A549 (cell line): Measurements from ENCODE around the gene SMG6.

Source experiments
- KDM5A ChIP-seq: fragments of 200-600 bp; sonication (generic); IDR thresholded peaks from 2 replicates; pipeline ENCODE4 v1.6.1; 2016; ENCODE audit warnings: antibody characterized with exemption, mild to moderate bottlenecking
- RCOR1 ChIP-seq: fragments of 150-350 bp; IDR thresholded peaks from 2 replicates; pipeline ENCODE4 v1.6.1; 2014; ENCODE audit warnings: antibody characterized with exemption, low read length, low read depth
- RFX5 ChIP-seq: fragments of 450-650 bp; IDR thresholded peaks from 2 replicates; pipeline ENCODE4 v1.7.1; 2014; ENCODE audit warnings: antibody characterized with exemption, mild to moderate bottlenecking, moderate library complexity
- TF ChIP-seq, protein P1 (sequence below): fragments of 200-600 bp; sonication (generic); IDR thresholded peaks from 2 replicates; pipeline ENCODE4 v1.6.1; 2016; ENCODE audit warnings: antibody characterized with exemption, mild to moderate bottlenecking, moderate library complexity
- TF ChIP-seq, protein P2 (sequence below): fragments of >200 bp; sonication (Bioruptor Twin); formaldehyde crosslinking; IDR thresholded peaks from 3 replicates; pipeline ENCODE4 v1.5.1; 2016

DNA sequence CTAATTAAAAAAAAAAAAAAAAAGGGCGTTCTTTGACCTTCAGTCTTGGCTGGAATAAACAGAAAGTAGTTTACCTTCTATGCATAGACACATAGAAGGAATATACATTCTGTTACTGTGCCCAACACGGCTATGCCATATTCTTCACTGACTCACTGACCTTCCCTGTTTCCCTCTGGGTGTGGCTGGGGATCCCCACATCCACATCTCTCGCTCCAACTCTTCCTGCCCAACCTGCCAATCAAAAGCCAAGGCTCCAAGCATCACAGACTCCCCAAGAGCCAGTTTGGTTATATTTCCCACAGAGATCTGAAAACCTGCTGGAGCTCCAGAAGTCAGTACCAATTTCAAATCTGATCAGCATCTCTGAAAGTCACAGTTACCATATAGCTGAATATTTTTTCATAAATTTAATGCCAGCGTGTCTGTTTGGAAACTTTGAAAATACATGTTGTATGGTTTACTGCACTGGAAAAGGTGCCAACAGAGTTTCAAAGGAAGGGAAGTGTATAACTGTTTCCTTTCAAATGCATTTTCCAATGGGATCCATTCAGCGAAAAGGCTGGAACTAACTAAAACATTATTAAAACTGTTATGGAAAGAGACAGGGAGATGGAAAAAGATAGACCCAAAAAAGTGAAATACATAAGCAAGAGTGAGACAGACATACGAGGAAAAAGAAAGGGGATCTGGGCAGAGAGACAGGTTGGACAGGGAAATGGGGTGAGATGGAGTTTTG is 91.8 kb downstream of the SMG6 start:
- TF ChIP-seq, protein P1, sequence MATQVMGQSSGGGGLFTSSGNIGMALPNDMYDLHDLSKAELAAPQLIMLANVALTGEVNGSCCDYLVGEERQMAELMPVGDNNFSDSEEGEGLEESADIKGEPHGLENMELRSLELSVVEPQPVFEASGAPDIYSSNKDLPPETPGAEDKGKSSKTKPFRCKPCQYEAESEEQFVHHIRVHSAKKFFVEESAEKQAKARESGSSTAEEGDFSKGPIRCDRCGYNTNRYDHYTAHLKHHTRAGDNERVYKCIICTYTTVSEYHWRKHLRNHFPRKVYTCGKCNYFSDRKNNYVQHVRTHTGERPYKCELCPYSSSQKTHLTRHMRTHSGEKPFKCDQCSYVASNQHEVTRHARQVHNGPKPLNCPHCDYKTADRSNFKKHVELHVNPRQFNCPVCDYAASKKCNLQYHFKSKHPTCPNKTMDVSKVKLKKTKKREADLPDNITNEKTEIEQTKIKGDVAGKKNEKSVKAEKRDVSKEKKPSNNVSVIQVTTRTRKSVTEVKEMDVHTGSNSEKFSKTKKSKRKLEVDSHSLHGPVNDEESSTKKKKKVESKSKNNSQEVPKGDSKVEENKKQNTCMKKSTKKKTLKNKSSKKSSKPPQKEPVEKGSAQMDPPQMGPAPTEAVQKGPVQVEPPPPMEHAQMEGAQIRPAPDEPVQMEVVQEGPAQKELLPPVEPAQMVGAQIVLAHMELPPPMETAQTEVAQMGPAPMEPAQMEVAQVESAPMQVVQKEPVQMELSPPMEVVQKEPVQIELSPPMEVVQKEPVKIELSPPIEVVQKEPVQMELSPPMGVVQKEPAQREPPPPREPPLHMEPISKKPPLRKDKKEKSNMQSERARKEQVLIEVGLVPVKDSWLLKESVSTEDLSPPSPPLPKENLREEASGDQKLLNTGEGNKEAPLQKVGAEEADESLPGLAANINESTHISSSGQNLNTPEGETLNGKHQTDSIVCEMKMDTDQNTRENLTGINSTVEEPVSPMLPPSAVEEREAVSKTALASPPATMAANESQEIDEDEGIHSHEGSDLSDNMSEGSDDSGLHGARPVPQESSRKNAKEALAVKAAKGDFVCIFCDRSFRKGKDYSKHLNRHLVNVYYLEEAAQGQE: no peak
- TF ChIP-seq KDM5A (no peak), RFX5 (no peak), RCOR1 (no peak)
- TF ChIP-seq, protein P2, sequence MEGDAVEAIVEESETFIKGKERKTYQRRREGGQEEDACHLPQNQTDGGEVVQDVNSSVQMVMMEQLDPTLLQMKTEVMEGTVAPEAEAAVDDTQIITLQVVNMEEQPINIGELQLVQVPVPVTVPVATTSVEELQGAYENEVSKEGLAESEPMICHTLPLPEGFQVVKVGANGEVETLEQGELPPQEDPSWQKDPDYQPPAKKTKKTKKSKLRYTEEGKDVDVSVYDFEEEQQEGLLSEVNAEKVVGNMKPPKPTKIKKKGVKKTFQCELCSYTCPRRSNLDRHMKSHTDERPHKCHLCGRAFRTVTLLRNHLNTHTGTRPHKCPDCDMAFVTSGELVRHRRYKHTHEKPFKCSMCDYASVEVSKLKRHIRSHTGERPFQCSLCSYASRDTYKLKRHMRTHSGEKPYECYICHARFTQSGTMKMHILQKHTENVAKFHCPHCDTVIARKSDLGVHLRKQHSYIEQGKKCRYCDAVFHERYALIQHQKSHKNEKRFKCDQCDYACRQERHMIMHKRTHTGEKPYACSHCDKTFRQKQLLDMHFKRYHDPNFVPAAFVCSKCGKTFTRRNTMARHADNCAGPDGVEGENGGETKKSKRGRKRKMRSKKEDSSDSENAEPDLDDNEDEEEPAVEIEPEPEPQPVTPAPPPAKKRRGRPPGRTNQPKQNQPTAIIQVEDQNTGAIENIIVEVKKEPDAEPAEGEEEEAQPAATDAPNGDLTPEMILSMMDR: no peak
